Glutamatergic neuron (in vitro differentiated cells): ENCODE results near the gene FXYD4. TPM values are rescaled to one million over a fixed set of nuclear protein-coding genes. Genes with fewer than 3 reads are reported as not detected.

Source experiments
- DNase-seq: peaks from one replicate; pipeline ENCODE4 v3.0.0; 2022
- H3K27ac Mint-ChIP-seq: one replicate; pipeline ENCODE4 v1.8.0; 2020; ENCODE audit warnings: mild to moderate bottlenecking, mixed read lengths, inconsistent platforms; ENCODE audit not compliant: unreplicated experiment
- H3K27me3 Mint-ChIP-seq: one replicate; pipeline ENCODE4 v1.8.0; 2020; ENCODE audit warnings: mild to moderate bottlenecking, moderate library complexity, mixed read lengths, inconsistent platforms; ENCODE audit not compliant: unreplicated experiment
- H3K36me3 Mint-ChIP-seq: one replicate; pipeline ENCODE4 v1.8.0; 2020; ENCODE audit warnings: mild to moderate bottlenecking, mixed read lengths, inconsistent platforms; ENCODE audit not compliant: unreplicated experiment
- H3K4me1 Mint-ChIP-seq: one replicate; pipeline ENCODE4 v1.8.0; 2020; ENCODE audit warnings: mild to moderate bottlenecking, low read depth, mixed read lengths, inconsistent platforms; ENCODE audit not compliant: unreplicated experiment
- H3K4me3 Mint-ChIP-seq: one replicate; pipeline ENCODE4 v1.8.0; 2020; ENCODE audit warnings: mild to moderate bottlenecking, mixed read lengths, inconsistent platforms; ENCODE audit not compliant: unreplicated experiment
- H3K9me3 Mint-ChIP-seq: one replicate; pipeline ENCODE4 v1.8.0; 2020; ENCODE audit warnings: mild to moderate bottlenecking, moderate library complexity, mixed read lengths, inconsistent platforms; ENCODE audit not compliant: unreplicated experiment
- CTCF ChIP-seq: fragments of 200-600 bp; sonication (generic); IDR thresholded peaks from one replicate; pipeline ENCODE4 v1.5.0; 2021; ENCODE audit not compliant: partially characterized antibody, unreplicated experiment
- total RNA-seq: library from RNA; stranded (reverse); fragmentation: NEBNext Ultra II Directional; extraction: Animal tissue kit (Norgen Biotek cat#: 25700); gene quantifications from one replicate; pipeline ENCODE4 v1.2.1, GENCODE V29; 2021; ENCODE audit not compliant: unreplicated experiment

Gene FXYD4
- total RNA-seq, 1 donor from 2014 or later = not detected

GRCh38 chr10:43340101-43340500 lies 31.3 kb upstream of the FXYD4 start:
- peaks cover 5% of the 10 kb centered on the region for H3K4me1 Mint-ChIP-seq
- no peak overlapping the region for H3K27ac Mint-ChIP-seq
- TF ChIP-seq CTCF = no peak
- H3K27me3 Mint-ChIP-seq = peaks cover 9% of the 10 kb centered on the region
- peaks cover 4% of the 10 kb centered on the region for H3K36me3 Mint-ChIP-seq
- H3K9me3 Mint-ChIP-seq = peaks cover 5% of the 10 kb centered on the region
- H3K4me3 Mint-ChIP-seq = no peak overlapping the region
- DNase-seq = no peak

- H3K27ac Mint-ChIP-seq = no peak overlapping the region
- H3K27me3 Mint-ChIP-seq = peaks cover 9% of the 10 kb centered on the region
- DNase-seq = no peak
- no peak overlapping the region for H3K4me3 Mint-ChIP-seq
- TF ChIP-seq CTCF = no peak
- H3K4me1 Mint-ChIP-seq = peaks cover 5% of the 10 kb centered on the region
- peaks cover 4% of the 10 kb centered on the region for H3K36me3 Mint-ChIP-seq
- peaks cover 5% of the 10 kb centered on the region for H3K9me3 Mint-ChIP-seq
Measured at GRCh38 chr10:43340619-43341018, 30.8 kb upstream of the FXYD4 start.

GRCh38 chr10:43341450-43341849 lies 30.0 kb upstream of the FXYD4 start:
- no peak for DNase-seq
- no peak overlapping the region for H3K4me3 Mint-ChIP-seq
- H3K4me1 Mint-ChIP-seq = peaks cover 5% of the 10 kb centered on the region
- H3K27ac Mint-ChIP-seq = no peak overlapping the region
- peaks cover 9% of the 10 kb centered on the region for H3K27me3 Mint-ChIP-seq
- H3K36me3 Mint-ChIP-seq = peaks cover 4% of the 10 kb centered on the region
- H3K9me3 Mint-ChIP-seq = peaks cover 5% of the 10 kb centered on the region
- no peak for TF ChIP-seq CTCF

DNA sequence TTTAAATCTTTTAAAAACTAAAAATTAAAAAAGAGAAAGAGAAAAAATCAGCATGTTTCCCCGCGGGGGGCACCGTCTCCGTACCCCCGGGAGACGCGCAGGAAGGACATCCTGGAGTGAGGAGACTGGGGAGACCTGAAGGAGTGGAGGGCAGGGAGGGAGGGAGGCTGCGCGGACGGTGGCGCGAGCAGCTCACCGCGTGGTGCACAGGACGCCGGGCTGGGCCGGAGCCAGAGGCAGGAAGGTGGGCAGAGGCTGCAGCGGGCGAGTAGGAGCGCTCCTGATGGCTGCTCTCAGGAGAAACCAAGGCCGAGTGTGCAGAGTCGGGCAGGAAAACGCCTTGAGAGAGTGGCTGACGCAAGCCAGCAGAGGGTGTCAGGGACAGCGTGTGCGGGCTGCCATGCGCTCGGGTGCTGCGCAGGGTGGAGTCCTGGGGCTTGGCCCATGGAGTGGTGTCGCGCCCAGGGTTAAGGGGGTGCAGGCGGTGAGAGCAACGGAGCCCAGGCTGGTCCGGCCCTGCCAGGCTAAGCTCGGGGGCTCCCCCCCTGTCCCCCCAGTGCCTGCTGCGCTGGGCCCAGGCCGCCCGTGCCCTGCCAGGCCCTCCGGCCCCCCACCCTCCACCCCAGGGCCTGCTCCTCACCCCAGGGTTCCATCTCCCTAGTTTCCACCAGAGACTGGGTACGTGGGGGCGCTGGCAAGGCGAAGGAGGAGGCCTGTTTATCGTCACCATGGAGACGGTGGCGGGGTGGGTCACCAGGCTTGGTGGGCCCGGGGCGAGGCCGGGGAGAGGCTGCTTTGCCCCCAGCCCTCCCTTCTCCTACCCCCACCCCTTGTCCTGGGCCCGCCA lies 28.9 kb upstream of the FXYD4 start:
- H3K4me3 Mint-ChIP-seq = no peak overlapping the region
- H3K36me3 Mint-ChIP-seq = peaks cover 4% of the 10 kb centered on the region
- H3K9me3 Mint-ChIP-seq = peaks cover 5% of the 10 kb centered on the region
- H3K27me3 Mint-ChIP-seq = peaks cover 9% of the 10 kb centered on the region
- DNase-seq = no peak
- H3K27ac Mint-ChIP-seq = no peak overlapping the region
- TF ChIP-seq CTCF = no peak
- H3K4me1 Mint-ChIP-seq = peaks cover 4% of the 10 kb centered on the region

DNA sequence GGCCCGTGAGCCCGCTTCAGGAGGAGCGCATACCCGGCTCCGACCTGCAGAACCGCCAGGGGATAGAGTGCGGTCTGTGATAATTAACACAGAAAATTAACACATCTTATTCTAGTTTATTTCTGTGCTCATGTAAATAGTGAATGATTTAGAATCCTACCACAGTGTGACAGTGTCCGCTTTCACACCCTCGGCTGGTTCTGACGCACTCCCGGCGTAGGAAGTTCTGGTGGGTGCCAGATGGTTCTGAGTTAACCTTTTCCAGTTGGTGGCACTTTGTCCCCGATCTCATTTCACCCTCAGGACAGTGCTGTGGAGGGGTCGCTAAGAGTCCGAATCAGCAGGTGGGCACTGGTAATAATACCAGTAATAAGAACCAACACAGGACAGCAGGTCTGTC lies 28.3 kb upstream of the FXYD4 start:
- peaks cover 6% of the 10 kb centered on the region for H3K27me3 Mint-ChIP-seq
- H3K36me3 Mint-ChIP-seq = peaks cover 4% of the 10 kb centered on the region
- H3K9me3 Mint-ChIP-seq = peaks cover 5% of the 10 kb centered on the region
- no peak overlapping the region for H3K4me3 Mint-ChIP-seq
- TF ChIP-seq CTCF = no peak
- peaks cover 1% of the 10 kb centered on the region for H3K4me1 Mint-ChIP-seq
- DNase-seq = no peak
- no peak overlapping the region for H3K27ac Mint-ChIP-seq
